Measurements from ENCODE around the gene CNOT6.

DNA sequence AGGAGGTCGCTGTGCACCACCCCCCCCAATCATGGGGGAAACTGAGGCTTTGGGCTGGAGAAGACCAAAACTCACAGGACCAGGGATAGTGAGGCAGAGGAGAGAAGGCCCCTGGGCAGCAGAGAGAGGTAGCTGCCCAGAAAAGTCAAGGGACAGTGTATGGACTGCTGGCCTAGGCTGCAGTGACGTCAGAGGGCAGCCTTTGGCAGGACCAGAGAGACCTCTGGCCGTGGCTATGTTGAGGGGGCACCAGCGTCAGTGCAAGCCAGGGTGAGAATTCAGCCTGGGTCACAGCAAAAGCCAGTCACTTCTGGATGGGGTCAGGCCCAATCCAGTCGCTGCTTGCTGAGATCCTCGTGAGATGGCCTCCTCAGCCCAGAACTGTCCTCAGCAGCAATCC, 128.7 kb downstream of the CNOT6 start:
- TF ChIP-seq, protein P1, sequence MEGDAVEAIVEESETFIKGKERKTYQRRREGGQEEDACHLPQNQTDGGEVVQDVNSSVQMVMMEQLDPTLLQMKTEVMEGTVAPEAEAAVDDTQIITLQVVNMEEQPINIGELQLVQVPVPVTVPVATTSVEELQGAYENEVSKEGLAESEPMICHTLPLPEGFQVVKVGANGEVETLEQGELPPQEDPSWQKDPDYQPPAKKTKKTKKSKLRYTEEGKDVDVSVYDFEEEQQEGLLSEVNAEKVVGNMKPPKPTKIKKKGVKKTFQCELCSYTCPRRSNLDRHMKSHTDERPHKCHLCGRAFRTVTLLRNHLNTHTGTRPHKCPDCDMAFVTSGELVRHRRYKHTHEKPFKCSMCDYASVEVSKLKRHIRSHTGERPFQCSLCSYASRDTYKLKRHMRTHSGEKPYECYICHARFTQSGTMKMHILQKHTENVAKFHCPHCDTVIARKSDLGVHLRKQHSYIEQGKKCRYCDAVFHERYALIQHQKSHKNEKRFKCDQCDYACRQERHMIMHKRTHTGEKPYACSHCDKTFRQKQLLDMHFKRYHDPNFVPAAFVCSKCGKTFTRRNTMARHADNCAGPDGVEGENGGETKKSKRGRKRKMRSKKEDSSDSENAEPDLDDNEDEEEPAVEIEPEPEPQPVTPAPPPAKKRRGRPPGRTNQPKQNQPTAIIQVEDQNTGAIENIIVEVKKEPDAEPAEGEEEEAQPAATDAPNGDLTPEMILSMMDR (IDR thresholded peaks at IDR 0.05) = no peak
- TF ChIP-seq ZFX (IDR thresholded peaks at IDR 0.05; ENCODE audit: borderline replicate concordance) = no peak
